Activated naive CD8-positive, alpha-beta T cell treated with anti-CD3 and anti-CD28 coated beads for 36 hours (primary cell): ENCODE results near the gene TNIP1. TPM values are rescaled to one million over a fixed set of nuclear protein-coding genes. Genes with fewer than 3 reads are reported as not detected.

Experiments
- DNase-seq: peaks from one replicate; pipeline ENCODE4 v3.0.0; 2021
- H3K27ac Mint-ChIP-seq: one replicate; pipeline ENCODE4 v1.8.0; 2022; ENCODE audit warnings: mild to moderate bottlenecking, moderate library complexity, mixed read lengths
- H3K27me3 Mint-ChIP-seq: one replicate; pipeline ENCODE4 v1.8.0; 2022; ENCODE audit warnings: mild to moderate bottlenecking, mixed read lengths
- H3K36me3 Mint-ChIP-seq: one replicate; pipeline ENCODE4 v1.8.0; 2021; ENCODE audit warnings: mild to moderate bottlenecking, mixed read lengths
- H3K4me1 Mint-ChIP-seq: one replicate; pipeline ENCODE4 v1.8.0; 2021; ENCODE audit warnings: mixed read lengths
- H3K4me3 Mint-ChIP-seq: one replicate; pipeline ENCODE4 v1.8.0; 2022; ENCODE audit warnings: mild to moderate bottlenecking, moderate library complexity, mixed read lengths
- H3K9me3 Mint-ChIP-seq: one replicate; pipeline ENCODE4 v1.8.0; 2022; ENCODE audit warnings: mixed read lengths
- total RNA-seq, 2 experiments: library from RNA; stranded (reverse); gene quantifications; one replicate each; pipeline ENCODE4 v1.2.3, GENCODE V29; 2021

TNIP1 gene
- total RNA-seq, 2 experiments from 2014 or later = 185 to 189 TPM

- no peak for DNase-seq
- no peaks in the 10 kb centered on the region for H3K36me3 Mint-ChIP-seq
- no peaks in the 10 kb centered on the region for H3K9me3 Mint-ChIP-seq
- H3K4me3 Mint-ChIP-seq = no peak overlapping the region
- H3K4me1 Mint-ChIP-seq = no peaks in the 10 kb centered on the region
- H3K27me3 Mint-ChIP-seq = peaks cover 9% of the 10 kb centered on the region
- no peak overlapping the region for H3K27ac Mint-ChIP-seq
These were observed 74.0 kb downstream of the TNIP1 start for GRCh38 chr5:151006704-151007334.

- no peak for DNase-seq
- peaks cover 9% of the 10 kb centered on the region for H3K27me3 Mint-ChIP-seq
- H3K9me3 Mint-ChIP-seq = no peaks in the 10 kb centered on the region
- H3K4me1 Mint-ChIP-seq = no peaks in the 10 kb centered on the region
- H3K36me3 Mint-ChIP-seq = no peaks in the 10 kb centered on the region
- no peak overlapping the region for H3K4me3 Mint-ChIP-seq
- no peak overlapping the region for H3K27ac Mint-ChIP-seq
These were observed 74.8 kb downstream of the TNIP1 start for GRCh38 chr5:151005950-151006576.

- H3K4me1 Mint-ChIP-seq = no peaks in the 10 kb centered on the region
- no peaks in the 10 kb centered on the region for H3K36me3 Mint-ChIP-seq
- DNase-seq = no peak
- no peak overlapping the region for H3K4me3 Mint-ChIP-seq
- H3K27me3 Mint-ChIP-seq = peaks cover 5% of the 10 kb centered on the region
- no peaks in the 10 kb centered on the region for H3K9me3 Mint-ChIP-seq
- no peak overlapping the region for H3K27ac Mint-ChIP-seq
These were observed 75.5 kb downstream of the TNIP1 start for GRCh38 chr5:151005187-151005949.

- no peak overlapping the region for H3K27ac Mint-ChIP-seq
- no peaks in the 10 kb centered on the region for H3K9me3 Mint-ChIP-seq
- no peak overlapping the region for H3K4me3 Mint-ChIP-seq
- H3K4me1 Mint-ChIP-seq = no peaks in the 10 kb centered on the region
- no peak for DNase-seq
- H3K27me3 Mint-ChIP-seq = peaks cover 5% of the 10 kb centered on the region
- no peaks in the 10 kb centered on the region for H3K36me3 Mint-ChIP-seq
These were observed 76.3 kb downstream of the TNIP1 start for GRCh38 chr5:151004499-151004898.

- no peak overlapping the region for H3K27ac Mint-ChIP-seq
- H3K36me3 Mint-ChIP-seq = no peaks in the 10 kb centered on the region
These were observed 77.4 kb downstream of the TNIP1 start for GRCh38 chr5:151003503-151003860.

GRCh38 chr5:151002681-151003502 lies 77.9 kb downstream of the TNIP1 start:
- Mint-ChIP-seq H3K27me3 (peaks cover 5% of the 10 kb centered on the region), H3K36me3 (no peaks in the 10 kb centered on the region), H3K27ac (no peak overlapping the region), H3K9me3 (no peaks in the 10 kb centered on the region), H3K4me1 (no peaks in the 10 kb centered on the region), H3K4me3 (no peak overlapping the region)
- no peak for DNase-seq

More at GRCh38 chr5:151003503-151003860, 77.4 kb downstream of the TNIP1 start:
- Mint-ChIP-seq H3K4me1 (no peaks in the 10 kb centered on the region), H3K4me3 (no peak overlapping the region), H3K27me3 (peaks cover 5% of the 10 kb centered on the region), H3K9me3 (no peaks in the 10 kb centered on the region)
- DNase-seq = no peak

GRCh38 chr5:151002250-151002649 lies 78.6 kb downstream of the TNIP1 start:
- no peak overlapping the region for H3K27ac Mint-ChIP-seq
- no peak overlapping the region for H3K4me3 Mint-ChIP-seq
- H3K27me3 Mint-ChIP-seq = peaks cover 5% of the 10 kb centered on the region
- H3K4me1 Mint-ChIP-seq = no peaks in the 10 kb centered on the region
- no peak for DNase-seq
- no peaks in the 10 kb centered on the region for H3K36me3 Mint-ChIP-seq
- no peaks in the 10 kb centered on the region for H3K9me3 Mint-ChIP-seq

GRCh38 chr5:151001436-151001835 lies 79.4 kb downstream of the TNIP1 start:
- H3K9me3 Mint-ChIP-seq = no peaks in the 10 kb centered on the region

GRCh38 chr5:150999704-151000442 lies 81.0 kb downstream of the TNIP1 start:
- Mint-ChIP-seq H3K9me3 (peaks cover 5% of the 10 kb centered on the region), H3K27ac (no peak overlapping the region), H3K36me3 (no peaks in the 10 kb centered on the region), H3K27me3 (no peaks in the 10 kb centered on the region), H3K4me3 (no peak overlapping the region), H3K4me1 (no peaks in the 10 kb centered on the region)
- no peak for DNase-seq

More at GRCh38 chr5:151001436-151001835, 79.4 kb downstream of the TNIP1 start:
- Mint-ChIP-seq H3K27me3 (peaks cover 3% of the 10 kb centered on the region), H3K36me3 (no peaks in the 10 kb centered on the region), H3K4me1 (no peaks in the 10 kb centered on the region), H3K27ac (no peak overlapping the region), H3K4me3 (no peak overlapping the region)
- no peak for DNase-seq

- Mint-ChIP-seq H3K4me3 (no peak overlapping the region), H3K27me3 (no peaks in the 10 kb centered on the region), H3K9me3 (peaks cover 5% of the 10 kb centered on the region), H3K27ac (no peak overlapping the region), H3K36me3 (peaks cover 8% of the 10 kb centered on the region), H3K4me1 (no peaks in the 10 kb centered on the region)
- DNase-seq = no peak
These were observed 86.9 kb downstream of the TNIP1 start for GRCh38 chr5:150993826-150994412.

GRCh38 chr5:150993422-150993821 lies 87.4 kb downstream of the TNIP1 start:
- Mint-ChIP-seq H3K36me3 (peaks cover 8% of the 10 kb centered on the region), H3K4me1 (no peaks in the 10 kb centered on the region), H3K27me3 (no peaks in the 10 kb centered on the region), H3K4me3 (no peak overlapping the region), H3K27ac (no peak overlapping the region), H3K9me3 (peaks cover 5% of the 10 kb centered on the region)
- DNase-seq = no peak

- Mint-ChIP-seq H3K27ac (no peak overlapping the region), H3K9me3 (peaks cover 5% of the 10 kb centered on the region), H3K27me3 (no peaks in the 10 kb centered on the region), H3K4me1 (no peaks in the 10 kb centered on the region), H3K4me3 (no peak overlapping the region), H3K36me3 (peaks cover 8% of the 10 kb centered on the region)
- no peak for DNase-seq
These were observed 88.1 kb downstream of the TNIP1 start for GRCh38 chr5:150992705-150993104.

GRCh38 chr5:150989695-150990094 lies 91.1 kb downstream of the TNIP1 start:
- Mint-ChIP-seq H3K4me3 (no peak overlapping the region), H3K27ac (no peak overlapping the region), H3K36me3 (peaks cover 8% of the 10 kb centered on the region), H3K27me3 (no peaks in the 10 kb centered on the region), H3K9me3 (no peaks in the 10 kb centered on the region), H3K4me1 (no peaks in the 10 kb centered on the region)
- peak; percentile 6 for DNase-seq

GRCh38 chr5:150987746-150988145 lies 93.1 kb downstream of the TNIP1 start:
- no peak overlapping the region for H3K4me3 Mint-ChIP-seq
- H3K27ac Mint-ChIP-seq = no peak overlapping the region
- no peaks in the 10 kb centered on the region for H3K4me1 Mint-ChIP-seq
- DNase-seq = no peak
- no peaks in the 10 kb centered on the region for H3K27me3 Mint-ChIP-seq
- peaks cover 6% of the 10 kb centered on the region for H3K36me3 Mint-ChIP-seq
- H3K9me3 Mint-ChIP-seq = no peaks in the 10 kb centered on the region
